ENCODE results near the gene ZNF772. TPM values are rescaled to one million over a fixed set of nuclear protein-coding genes. Genes with fewer than 3 reads are reported as not detected.

ZNF772 gene
- 21.7 and 23.2 TPM in 2 replicates for total RNA-seq

DNA sequence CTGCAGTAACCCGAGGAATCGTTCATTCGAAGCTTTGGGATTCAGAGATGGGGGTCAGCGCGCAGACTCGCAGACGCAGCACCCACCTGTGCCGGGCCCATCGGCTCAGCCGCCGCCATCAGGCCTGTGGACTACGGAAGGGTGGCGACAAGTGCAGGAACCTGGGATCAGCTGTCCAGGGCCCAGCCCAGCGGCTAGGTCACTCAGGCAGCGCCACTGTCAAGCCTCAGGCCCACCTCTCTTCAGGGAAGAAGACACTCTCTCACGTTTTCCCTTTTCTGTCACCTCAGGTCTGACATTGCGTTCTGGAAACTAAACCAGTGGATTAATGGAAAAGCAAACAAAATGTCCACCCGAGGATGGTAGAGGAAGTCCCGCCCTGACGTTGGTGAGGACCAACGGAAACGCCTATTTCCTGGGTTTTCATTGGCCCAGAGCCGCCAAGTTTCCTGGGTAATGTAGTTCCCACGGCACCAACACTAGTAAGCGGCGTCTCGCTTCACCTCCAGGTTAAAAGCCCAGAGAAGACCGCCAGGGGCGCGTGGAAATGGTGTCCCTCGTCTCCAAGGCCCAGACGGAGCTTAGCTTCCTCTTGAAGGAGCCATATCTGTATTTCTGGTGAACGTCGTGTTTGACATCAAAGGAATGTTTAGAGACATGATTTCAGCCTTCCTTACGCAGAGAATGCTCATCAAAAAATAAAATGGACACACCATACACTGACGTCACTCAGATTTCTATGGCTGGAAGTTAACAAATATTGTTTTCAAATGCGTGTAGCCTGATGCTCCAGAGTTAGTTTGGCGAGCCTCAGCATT lies at the start of gene ZNF772:
Gene ZNF772 (minus strand): TSS at position 376 of the 818 bp plus-strand sequence. CDS start 257 bp downstream, at position 119.

DNA sequence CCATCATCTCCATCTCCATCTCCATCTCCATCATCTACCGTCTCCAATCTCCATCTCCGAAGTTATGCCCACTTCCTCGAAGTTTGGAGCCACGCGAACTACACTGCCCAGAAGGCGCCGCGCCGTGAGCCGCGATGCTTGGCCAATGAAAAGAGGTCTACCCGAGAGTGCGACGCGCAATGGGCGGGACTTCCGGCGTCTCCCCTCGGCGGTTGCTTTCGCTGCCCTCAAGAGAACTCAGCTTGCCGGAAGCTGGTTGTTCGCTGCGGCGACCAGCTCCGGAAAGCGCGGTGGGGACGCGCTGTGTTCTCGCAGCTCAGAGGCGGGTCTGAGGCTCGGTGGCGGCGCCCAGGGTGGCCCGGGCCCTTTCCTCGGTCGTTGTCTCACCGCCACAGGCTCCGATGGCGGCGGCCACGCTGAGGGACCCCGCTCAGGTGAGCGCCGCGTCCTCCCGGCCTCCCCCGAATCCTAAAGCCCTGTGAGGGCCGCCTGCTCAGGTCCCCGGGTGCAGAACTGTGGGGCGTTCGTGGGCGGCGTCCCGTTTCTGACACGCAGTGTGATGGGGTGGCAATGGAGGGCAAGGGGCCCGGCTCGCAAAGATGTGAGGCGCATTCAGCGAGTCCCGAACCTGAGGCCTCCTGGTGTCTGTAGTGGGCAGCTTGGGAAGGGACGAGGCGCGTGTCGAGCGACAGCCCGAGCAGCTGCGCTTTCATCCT lies 22.5 kb upstream of the ZNF772 start, which contains the start of gene ZNF773:
Gene ZNF773 (plus strand): TSS at position 259 of the 716 bp plus-strand sequence. CDS start 143 bp downstream, at position 402.

DNA sequence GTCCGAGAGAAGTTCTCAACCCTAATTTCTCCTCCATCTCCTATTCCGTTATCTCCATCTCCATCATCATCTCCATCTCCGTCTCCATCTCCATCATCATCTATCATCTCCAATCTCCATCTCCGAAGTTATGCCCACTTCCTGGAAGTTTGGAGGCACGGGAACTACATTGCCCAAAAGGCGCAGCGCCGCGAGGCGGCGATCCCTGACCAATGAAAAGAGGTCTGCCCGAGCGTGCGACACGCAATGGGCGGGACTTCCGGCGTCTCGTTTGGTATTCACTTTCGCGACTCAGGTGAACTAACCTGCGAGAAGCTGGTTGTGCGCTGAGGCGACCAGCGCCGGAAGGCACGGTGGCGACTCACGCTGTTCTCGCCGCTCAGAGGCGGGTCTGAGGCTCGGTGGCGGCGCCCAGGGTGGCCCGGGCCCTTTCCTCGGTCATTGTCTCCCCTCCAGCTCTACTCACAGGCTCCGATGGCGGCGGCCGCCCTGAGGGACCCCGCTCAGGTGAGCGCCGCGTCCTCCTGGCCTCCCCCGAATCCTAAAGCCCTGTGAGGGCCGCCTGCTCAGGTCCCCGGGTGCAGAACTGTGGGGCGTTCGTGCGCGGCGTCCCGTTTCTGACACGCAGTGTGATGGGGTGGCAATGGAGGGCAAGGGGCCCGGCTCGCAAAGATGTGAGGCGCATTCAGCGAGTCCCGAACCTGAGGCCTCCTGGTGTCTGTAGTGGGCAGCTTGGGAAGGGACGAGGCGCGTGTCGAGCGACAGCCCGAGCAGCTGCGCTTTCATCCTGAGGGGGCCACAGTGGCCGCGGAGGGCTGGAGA lies 10.3 kb upstream of the ZNF772 start, which contains the start of gene ZNF419:
Gene ZNF419 (plus strand): TSS at position 274 of the 822 bp plus-strand sequence. CDS start 201 bp downstream, at position 475.

DNA sequence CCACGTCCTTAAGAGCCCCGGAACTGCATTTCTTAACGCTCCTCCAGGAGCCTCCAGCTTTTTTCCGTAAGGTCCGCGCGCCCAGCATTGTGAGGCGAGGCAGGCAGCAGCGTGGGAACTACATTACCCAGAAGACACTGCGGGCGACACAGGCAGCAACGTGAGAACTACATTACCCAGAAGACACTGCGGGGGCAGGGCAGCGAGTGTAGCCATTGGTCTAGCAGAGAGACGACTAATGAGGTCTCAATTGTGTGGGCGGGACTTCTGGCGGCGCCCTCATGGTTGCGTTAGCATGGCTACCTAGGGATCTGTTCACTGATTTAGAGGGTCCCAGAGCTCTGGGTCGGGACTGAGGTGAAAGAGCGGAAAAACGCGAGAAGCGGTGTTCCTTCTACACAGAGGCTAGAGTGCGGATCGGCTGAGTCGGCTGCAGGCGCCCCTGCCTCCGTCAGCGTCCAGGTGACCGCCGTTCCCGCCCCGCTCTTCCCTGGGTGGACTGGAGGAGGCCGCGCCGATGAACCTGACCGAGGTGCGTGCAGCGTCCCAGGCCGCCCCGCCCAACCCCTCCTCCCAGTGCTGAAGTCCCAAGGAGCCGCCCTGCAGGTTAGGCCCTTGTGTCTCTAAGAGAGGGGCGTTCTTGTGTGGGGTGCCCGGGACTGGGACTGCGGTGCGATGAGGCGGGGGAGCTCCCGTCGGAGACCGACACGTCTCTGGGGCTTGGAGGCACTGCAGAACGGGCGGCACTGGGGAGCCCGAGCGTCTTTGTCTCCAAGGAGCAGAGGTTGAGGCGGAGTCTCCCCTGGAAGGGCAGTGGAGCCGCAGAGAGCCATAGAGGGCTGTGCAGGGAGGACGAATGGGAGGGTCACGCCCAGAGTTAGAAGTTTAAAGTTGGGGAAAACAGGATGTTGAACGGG lies 42.0 kb downstream of the ZNF772 start, which contains the start of gene ZNF749:
Gene ZNF749 (plus strand): TSS at position 264 of the 917 bp plus-strand sequence. CDS start 254 bp downstream, at position 518.

Small RNA genes within 50 kb of the gene (small RNA-seq; reads per million reads assigned to genes)
- gene VN1R107P = not detected

Other genes starting within 250 kb of the ZNF772 start
- gene AURKC, start 246.5 kb downstream of the ZNF772 start, total RNA-seq = 0.81 and 0.97 TPM in 2 replicates
- 36.9 and 48.0 TPM in 2 replicates for gene ZNF805, start 236.9 kb downstream of the ZNF772 start, total RNA-seq
- gene ZNF460, start 197.1 kb downstream of the ZNF772 start, total RNA-seq = 98.8 and 131 TPM in 2 replicates
- 10.9 and 13.8 TPM in 2 replicates for gene ZNF543, start 157.1 kb downstream of the ZNF772 start, total RNA-seq
- 13.5 and 14.8 TPM in 2 replicates for gene ZNF304, start 126.3 kb downstream of the ZNF772 start, total RNA-seq
- gene TRAPPC2B, start 114.0 kb downstream of the ZNF772 start, total RNA-seq = 7.5 and 10.9 TPM in 2 replicates
- 2.9 and 3.9 TPM in 2 replicates for gene ZNF547, start 114.0 kb downstream of the ZNF772 start, total RNA-seq
- 25.4 and 30.2 TPM in 2 replicates for gene ZNF548, start 87.7 kb downstream of the ZNF772 start, total RNA-seq
- gene ZNF17, start 66.4 kb downstream of the ZNF772 start, total RNA-seq = 14.7 and 14.8 TPM in 2 replicates
- 7.6 and 9.8 TPM in 2 replicates for gene ZNF749, start 42.2 kb downstream of the ZNF772 start, total RNA-seq
- 0.49 and 0.81 TPM in 2 replicates for gene VN1R1, start 20.4 kb downstream of the ZNF772 start, total RNA-seq
- 12.0 and 13.1 TPM in 2 replicates for gene ZNF419, start 10.2 kb upstream of the ZNF772 start, total RNA-seq
- gene ZNF773, start 22.4 kb upstream of the ZNF772 start, total RNA-seq = 24.3 and 31.8 TPM in 2 replicates
- gene ZNF549, start 49.8 kb upstream of the ZNF772 start, total RNA-seq = 7.0 and 8.8 TPM in 2 replicates
- gene ZNF550, start 82.3 kb upstream of the ZNF772 start, total RNA-seq = 7.3 and 9.4 TPM in 2 replicates
- 11.2 and 11.3 TPM in 2 replicates for gene ZNF416, start 101.3 kb upstream of the ZNF772 start, total RNA-seq
- gene ZIK1, start 106.6 kb upstream of the ZNF772 start, total RNA-seq = 11.5 and 13.8 TPM in 2 replicates
- 3.8 and 5.0 TPM in 2 replicates for gene ZNF530, start 122.3 kb upstream of the ZNF772 start, total RNA-seq
- 33.9 and 40.4 TPM in 2 replicates for gene ZNF134, start 136.7 kb upstream of the ZNF772 start, total RNA-seq
- gene ZNF211, start 155.6 kb upstream of the ZNF772 start, total RNA-seq = 9.2 and 9.6 TPM in 2 replicates
- not detected in 2 replicates for gene ZSCAN4, start 191.4 kb upstream of the ZNF772 start, total RNA-seq
- 12.6 and 13.6 TPM in 2 replicates for gene ZNF551, start 204.4 kb upstream of the ZNF772 start, total RNA-seq
- gene ZNF154, start 231.6 kb upstream of the ZNF772 start, total RNA-seq = 6.0 and 7.6 TPM in 2 replicates